HG02938 (cell line): Measurements from ENCODE around the gene HSPBAP1.
"Not testable (repeated sequence)": the region's sequence is repeated elsewhere in the genome, so short reads cannot be mapped to it uniquely, and the experiment has no call there.

Experiments used
- ATAC-seq: cut with Tn5 transposase; IDR thresholded peaks from one replicate; pipeline ENCODE4 v1.9.1; 2021; ENCODE audit warnings: mild to moderate bottlenecking, moderate library complexity; ENCODE audit not compliant: unreplicated experiment

HSPBAP1 gene

DNA sequence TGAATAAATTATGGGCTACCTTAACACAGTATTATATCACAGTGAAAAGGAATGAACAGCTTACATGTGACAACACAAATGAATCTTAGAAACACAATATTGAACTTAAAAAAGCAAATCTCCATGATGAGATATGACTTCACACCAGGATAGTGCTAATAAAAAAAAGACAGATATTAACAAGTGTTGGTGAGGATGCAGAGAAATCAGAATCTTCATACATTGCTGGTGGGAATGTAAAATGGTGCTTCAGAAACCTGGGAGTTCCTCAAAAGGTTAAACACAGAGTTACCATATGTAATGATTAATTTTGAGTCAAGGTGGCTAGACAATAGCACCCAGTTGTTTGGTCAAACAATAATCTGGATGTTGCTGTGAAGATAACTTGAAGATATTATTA, 51.4 kb downstream of the HSPBAP1 start:
- ATAC-seq, result no peak

- no peak for ATAC-seq
Measured at GRCh38 chr3:122739172-122739571, 54.5 kb downstream of the HSPBAP1 start.

DNA sequence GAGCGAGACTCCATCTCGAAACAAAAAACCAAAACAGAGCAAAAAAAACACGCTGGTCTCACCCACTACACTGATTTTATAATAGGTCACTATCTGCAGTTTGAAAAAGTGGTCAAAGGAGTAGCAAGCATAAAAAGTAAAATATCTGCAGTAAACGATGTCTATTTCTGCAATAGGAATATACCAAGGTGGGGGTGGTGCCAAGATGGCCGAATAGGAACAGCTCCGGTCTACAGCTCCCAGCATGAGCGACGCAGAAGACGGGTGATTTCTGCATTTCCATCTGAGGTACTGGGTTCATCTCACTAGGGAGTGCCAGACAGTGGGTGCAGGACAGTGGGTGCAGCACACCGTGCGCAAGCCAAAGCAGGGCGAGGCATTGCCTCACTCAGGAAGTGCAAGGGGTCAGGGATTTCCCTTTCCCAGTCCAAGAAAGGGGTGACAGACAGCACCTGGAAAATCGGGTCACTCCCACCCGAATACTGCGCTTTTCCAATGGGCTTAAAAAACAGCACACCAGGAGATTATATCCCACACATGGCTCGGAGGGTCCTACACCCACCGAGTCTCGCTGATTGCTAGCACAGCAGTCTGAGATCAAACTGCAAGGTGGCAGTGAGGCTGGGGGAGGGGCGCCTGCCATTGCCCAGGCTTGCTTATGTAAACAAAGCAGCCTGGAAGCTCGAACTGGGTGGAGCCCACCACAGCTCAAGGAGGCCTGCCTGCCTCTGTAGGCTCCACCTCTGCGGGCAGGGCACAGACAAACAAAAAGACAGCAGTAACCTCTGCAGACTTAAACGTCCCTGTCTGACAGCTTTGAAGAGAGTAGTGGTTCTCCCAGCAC, 60.7 kb downstream of the HSPBAP1 start:
- ATAC-seq, result not testable (repeated sequence)

GRCh38 chr3:122730240-122730639, 63.4 kb downstream of the HSPBAP1 start:
- no peak for ATAC-seq

- no peak for ATAC-seq
Measured at GRCh38 chr3:122728756-122729514, 64.7 kb downstream of the HSPBAP1 start.

DNA sequence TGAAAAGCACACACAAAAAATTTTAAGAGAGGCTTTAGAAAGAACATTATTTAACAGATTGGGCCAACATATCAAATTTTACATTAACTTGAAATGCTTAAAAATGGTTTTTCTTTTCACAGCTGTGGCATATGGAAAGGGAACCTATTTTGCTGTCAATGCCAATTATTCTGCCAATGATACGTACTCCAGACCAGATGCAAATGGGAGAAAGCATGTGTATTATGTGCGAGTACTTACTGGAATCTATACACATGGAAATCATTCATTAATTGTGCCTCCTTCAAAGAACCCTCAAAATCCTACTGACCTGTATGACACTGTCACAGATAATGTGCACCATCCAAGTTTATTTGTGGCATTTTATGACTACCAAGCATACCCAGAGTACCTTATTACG, 65.4 kb downstream of the HSPBAP1 start:
- no peak for ATAC-seq

DNA sequence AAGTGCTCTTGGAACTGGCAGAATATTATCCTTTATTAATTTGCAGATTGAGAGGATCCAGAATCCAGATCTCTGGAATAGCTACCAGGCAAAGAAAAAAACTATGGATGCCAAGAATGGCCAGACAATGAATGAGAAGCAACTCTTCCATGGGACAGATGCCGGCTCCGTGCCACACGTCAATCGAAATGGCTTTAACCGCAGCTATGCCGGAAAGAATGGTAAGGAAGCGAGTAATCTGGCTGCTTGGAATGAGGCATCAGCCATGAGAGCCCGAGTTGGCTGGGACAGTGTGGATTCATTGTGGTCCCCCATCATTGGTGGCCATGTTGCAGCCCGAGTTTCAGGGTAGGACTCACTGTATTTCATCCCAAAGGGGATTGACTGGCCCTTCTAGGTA, 65.9 kb downstream of the HSPBAP1 start:
- ATAC-seq, result no peak

DNA sequence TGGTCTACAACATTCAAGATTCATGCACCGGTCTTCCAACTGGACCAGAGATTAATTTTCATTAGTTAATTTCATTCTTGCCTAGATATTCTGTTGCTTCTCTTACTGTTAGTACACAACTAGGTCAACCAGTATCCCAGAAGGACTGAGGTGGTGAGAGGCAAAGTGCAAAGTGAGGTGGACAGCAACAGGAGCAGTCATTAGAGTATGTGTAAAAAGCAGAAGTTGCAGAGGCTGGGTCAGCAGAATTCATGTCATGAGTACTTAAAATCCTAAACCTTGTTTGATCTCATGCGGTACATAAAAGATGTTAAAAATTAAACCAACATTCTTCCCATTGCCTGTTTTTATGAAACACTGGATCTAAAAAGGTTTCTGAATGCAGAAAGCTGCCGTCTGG, 66.3 kb downstream of the HSPBAP1 start:
- no peak for ATAC-seq

- ATAC-seq, result no peak
Measured at GRCh38 chr3:122725106-122725505, 68.5 kb downstream of the HSPBAP1 start.

DNA sequence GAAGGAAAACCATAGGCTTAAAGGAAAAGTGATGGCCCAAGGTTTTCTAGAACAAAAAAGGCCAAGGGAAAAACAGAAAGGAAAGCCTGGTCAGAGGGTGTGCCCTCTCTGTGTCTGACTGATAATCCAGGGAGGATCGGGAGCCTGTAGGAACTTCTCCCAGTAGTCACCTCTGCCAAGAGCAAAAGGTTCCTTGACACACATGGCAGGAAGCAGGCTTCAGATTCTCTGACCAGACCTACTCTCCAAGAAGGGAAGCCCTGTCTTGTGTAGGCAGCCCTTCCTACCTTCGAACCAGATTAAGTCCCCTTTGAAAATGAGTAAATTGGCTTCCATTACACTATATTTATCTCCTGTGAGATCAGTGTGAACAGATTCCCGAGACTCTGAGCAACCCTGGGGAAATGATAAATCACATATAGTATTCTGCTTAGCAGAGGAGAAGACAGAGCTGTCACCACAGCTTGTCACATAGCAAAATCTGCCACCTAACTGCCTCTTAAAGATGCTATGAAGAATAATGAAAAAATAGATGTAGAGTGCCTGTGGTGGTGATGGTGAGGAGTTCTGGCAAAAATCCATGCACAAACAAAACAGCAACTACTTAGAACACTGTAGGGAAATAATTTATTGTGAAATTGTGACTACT, 74.2 kb downstream of the HSPBAP1 start:
- no peak for ATAC-seq

DNA sequence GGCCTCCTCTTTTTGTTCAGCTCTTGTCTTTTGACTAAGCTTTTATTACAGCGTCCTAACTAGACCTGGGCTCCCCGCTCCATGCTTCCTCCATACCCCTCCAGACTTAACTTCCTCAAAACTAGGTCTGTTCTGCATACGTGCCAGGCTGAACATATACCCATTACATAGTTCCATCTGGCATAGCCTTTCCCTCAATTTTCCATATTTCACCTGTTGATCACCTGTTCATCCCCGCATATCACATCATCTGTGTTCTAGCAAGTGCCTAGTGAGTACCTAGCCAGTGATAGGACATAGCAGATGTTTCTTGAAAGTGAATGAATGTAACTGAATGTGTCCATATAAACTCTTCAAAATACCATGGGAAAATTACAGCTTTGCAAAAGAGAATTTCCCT, 77.0 kb downstream of the HSPBAP1 start:
- no peak for ATAC-seq

DNA sequence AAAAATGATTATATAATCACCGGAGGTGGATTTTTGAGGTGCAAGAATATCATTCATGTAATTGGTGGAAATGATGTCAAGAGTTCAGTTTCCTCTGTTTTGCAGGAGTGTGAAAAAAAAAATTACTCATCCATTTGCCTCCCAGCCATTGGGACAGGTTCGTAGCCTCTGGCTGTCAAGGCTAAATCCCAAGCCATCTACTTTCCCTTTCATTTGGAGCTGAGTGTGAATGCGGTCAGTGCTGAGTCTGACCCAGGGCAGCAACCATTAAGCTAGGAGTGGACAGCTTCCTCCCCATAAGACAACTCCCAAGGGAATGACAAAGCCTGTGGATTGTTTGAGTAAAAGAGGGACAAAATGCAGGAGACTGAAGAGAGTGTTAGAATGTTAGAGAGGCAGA, 79.4 kb downstream of the HSPBAP1 start:
- no peak for ATAC-seq

GRCh38 chr3:122710616-122711251, 82.9 kb downstream of the HSPBAP1 start:
- not testable (repeated sequence) for ATAC-seq

GRCh38 chr3:122705379-122705778, 88.3 kb downstream of the HSPBAP1 start:
- ATAC-seq, result no peak

GRCh38 chr3:122700193-122700592, 93.4 kb downstream of the HSPBAP1 start:
- ATAC-seq, result no peak

DNA sequence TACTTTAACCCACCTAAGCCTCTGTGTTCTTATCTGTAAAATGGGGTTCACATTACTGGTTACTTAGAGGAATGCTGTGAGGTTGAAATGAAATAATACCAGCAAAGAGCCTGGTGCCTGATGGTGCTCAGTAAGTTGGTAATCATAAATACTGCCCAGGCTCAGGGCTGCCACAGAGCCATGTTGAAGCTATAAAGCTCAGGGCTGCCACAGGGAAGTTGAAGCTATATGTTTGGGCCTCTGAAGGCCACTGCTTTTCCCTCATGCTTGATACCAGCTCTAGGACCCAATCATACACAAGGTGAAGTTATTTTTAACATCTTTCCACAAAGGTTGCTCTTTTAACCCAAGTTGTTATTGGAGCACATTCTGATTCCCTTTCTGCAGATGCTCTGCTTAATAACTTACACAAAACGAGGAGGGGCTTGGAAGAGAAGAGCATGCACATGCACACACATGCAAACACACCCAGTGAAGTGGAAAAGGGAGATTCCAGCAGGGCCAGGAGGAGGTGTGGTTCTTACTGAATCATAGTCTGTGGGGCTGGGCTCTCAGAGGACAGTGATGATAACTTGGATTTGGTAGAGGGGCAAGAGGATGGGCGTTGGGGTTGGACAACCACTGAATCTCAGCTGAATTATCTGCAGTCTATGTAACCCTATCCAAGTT, 95.5 kb downstream of the HSPBAP1 start:
- peak; percentile 68 for ATAC-seq

DNA sequence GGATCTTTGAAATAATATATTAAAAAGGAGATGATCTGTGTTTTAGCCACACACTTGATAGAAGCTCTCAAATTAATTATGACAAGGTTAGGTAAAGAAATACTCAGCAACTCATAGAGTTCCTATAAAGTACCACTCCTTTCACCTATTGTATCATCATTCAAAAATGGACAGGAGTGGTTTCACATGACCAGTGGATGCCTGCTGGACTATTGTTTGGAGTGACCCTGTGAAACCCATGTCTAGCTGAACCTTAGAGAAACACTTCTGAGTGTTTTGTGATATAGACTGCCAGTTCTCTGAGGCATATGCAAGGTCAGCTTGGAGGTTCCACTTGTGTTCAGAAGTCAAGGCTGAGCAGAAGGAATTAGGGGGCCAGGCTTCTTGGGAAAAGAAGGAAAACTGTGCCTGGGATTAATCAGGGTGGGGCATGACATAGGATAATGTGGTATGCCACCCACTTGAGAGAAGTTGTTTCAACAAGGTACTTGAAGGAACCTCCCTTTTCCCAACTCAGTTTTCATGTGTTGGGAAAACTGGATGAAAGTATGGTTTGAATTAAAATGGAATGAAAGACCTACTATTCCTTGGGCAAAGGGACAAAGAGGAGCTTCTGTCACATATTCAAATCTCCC, 97.6 kb downstream of the HSPBAP1 start:
- no peak for ATAC-seq

DNA sequence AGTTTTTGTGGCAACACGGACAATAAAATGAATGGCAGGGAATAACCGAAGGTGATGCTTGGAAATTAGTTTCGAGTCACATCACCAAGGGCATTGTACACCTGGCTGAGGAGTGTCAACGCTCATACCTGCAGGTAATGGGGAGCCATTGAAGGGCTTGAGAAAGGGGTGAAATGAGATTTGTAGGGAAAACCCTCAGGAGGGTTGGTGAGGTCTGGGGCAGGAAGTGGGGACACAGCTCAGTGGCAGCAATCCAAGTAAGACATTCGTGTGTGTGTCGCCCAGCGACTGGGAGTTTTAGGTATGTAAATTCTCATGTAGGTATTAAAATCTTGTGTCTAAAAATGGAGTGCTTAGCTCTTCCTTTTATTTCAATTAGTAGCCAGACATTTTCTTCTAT, 98.7 kb downstream of the HSPBAP1 start:
- ATAC-seq, result no peak

DNA sequence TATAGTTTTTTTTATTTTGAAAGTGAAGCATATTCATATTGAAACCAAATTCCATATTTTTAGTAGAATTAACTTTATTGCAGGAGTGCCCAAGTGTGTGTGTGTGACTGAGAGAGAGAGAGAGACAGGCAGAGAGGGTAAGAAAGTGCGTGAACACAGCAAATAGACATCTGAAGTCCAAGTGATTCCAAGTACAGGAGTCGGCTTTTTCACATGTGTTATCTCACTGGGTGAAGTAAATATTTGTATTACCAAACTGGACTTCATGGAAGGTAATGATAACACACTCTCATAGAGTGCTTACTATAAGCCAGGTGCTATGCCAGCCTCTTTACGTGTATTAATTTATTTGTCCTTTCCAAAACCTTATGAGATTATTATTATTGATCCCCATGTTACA, 101.0 kb downstream of the HSPBAP1 start:
- no peak for ATAC-seq

- ATAC-seq, result peak; percentile 84
Measured at GRCh38 chr3:122691195-122691594, 102.4 kb downstream of the HSPBAP1 start.
